NCI-H526 (cell line): ENCODE data around the gene TDRD3.
"Not testable (repeated sequence)": the region's sequence is repeated elsewhere in the genome, so short reads cannot be mapped to it uniquely, and the experiment has no call there.

Experiments
- DNase-seq, 2 experiments: peaks; one replicate each; lab custom pipeline; 2025; lab: John Stamatoyannopoulos, UW

Gene TDRD3

DNA sequence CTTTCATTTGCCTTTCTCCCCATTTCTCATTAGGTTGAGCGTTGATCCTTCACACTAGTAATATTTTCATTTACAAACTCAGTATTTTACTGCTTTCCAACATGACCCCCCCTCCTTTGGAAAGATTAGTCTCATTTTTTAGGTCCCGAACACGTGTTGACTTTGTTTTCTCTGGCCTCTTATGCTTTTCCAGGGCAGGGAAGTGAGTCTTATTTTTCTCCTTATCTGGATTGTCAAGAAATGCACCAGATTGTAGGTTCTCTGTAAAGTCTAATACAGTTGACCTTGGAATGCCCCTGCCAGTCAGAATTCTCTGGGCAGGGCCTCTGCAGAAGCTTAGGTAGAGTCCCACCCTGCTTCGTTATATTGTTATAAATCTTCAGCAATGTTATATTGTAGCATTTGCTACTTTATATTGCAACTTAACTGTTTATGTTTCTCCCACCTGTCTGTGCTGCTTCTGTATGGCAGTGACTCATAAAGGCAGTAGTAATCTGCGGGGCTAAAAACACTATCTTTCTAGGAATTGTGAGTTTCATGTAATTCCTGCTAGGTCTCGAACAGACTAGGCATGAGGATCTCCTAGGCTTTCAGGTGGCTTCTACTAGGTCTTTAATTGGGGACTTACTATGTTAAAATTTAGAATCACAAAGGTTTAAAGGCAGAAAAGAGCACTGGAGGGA is 2.0 kb downstream of the TDRD3 start:
- no peak for DNase-seq

DNA sequence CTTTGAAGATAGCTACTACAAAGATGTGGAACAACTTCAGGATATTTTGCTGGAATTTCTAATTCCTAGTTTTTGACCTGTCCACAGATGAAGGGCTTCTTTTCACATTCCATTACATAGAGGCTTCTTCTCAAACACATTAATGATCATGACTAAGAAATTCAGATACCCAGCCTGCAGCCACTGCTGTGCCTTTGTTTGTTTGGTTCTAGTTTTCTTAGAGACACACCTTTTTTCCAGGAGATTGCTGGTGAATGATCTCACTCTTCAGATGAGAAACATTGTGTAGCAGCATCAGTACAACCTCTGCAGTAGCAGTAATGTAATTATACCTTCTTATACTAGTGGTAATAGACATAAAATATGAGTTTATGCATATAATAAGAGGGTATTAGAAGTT is 5.0 kb downstream of the TDRD3 start:
- no peak for DNase-seq

DNA sequence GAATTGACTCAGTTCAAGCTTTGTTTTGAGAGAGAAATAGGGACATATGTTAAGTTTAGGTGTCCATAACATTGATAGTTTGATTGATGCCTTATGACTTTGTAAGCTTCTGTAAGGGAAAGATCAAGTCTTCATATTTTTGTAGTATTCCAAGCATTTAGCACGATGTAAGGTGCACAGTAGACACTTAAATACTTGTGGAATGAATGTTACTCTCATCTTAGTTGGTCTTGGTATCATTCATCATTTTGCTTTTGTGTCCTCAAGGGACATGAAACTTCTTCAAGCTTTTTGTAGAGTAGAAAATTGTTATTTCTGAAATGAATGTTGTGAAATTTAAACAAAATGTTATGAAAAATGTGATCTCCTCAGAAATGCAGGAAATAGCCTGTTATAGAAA is 10.1 kb downstream of the TDRD3 start:
- no peak for DNase-seq

GRCh38 chr13:60407852-60408251 is 10.8 kb downstream of the TDRD3 start:
- DNase-seq = not testable (repeated sequence)

GRCh38 chr13:60409574-60410292 is 12.7 kb downstream of the TDRD3 start:
- DNase-seq = not testable (repeated sequence)

DNA sequence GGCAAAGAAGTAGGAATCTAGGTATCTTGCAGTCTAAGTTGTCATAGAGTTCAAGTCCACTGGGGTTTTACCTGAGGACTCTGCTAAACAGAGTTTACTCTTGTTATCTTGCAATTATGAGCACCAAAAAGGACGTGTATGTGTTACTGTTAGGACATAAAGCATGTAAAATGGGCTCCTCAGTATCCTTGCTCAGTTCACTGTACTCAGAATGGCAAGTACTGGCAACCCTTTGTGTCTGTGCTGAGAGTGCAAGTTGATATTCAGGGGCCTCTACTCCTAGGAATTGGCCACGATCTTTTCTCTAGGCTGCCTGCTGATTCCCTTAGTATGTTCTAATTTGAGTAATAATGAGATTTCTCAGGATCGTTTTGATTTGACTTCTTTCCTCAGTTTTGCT is 13.3 kb downstream of the TDRD3 start:
- no peak for DNase-seq

DNA sequence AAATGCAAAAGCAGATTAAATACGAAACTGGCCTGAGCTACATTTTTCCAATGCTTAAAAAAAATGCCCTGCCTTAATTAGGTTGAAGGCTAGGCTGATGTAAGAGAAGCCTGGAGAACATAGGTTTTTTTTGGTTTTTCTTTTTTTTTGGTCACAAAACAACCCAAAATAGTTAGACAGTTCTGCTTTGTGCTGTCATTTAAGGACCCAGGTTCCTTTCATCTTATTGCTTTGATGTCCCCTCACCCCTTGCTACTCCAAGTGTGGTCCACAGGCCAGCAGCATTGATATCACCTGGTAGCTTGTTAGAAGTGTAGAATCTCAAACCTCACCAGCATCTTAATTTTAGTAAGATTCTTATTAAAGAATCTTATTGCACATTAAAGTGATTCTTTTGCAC is 14.4 kb downstream of the TDRD3 start:
- DNase-seq = no peak

GRCh38 chr13:60411983-60412382 is 15.0 kb downstream of the TDRD3 start:
- DNase-seq = no peak

GRCh38 chr13:60412909-60413616 is 16.0 kb downstream of the TDRD3 start:
- no peak for DNase-seq

GRCh38 chr13:60414177-60414576 is 17.2 kb downstream of the TDRD3 start:
- DNase-seq = no peak

DNA sequence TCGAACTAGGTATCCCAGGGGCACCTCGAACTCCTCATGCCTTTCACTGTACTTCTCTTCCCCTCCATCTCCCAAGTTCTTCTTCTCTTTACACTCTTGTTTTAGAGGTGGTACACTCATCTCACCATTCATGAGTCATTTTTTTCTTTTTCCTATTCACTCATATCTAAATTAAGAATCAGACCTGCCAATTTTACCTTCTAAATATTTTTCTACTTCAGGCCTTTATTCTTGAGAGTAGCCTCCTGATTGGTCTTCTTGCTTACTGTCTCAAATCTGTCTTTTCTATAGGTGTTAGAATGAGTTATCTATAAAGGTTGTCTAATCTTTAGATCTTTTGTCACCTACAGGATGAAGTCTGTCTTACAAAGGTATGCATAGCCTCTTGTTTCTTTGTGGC is 20.7 kb downstream of the TDRD3 start:
- DNase-seq = no peak

DNA sequence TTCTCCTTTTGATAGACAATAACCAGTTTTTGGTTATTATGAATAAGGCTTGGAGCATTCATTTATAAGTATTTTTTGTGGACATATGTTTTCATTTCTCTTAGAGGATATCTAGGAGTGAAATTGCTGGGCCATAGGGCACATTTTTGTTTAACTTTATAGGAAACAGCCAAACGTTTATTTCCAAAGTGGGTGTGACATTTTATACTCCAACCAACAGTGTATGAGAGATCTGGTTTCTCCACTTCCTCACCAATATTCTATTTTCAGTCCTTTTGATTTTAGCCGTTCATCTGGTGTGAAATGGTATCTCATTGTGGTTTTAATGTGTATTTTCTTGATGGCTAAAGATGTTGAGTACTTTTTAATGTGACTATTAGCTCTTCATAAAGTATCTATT is 21.9 kb downstream of the TDRD3 start:
- no peak for DNase-seq

DNA sequence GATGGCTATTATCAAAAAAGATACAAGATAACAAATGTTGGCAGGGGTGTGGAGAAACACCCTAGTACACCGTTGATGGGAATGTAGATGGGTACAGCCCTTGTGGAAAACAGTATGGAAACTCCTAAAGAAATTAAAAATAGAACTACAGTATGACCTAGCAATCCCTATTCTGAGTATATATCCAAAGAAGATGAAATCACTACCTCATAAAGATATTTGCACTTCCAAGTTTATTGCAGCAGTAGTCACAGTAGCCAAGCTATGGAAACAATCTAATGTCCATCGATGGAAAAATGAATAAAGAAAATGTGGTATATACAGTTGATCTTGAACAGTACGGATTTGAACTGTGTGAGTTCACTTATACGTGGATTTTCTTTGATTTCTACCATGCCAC is 28.3 kb downstream of the TDRD3 start:
- no peak for DNase-seq

- no peak for DNase-seq
These were observed 29.1 kb downstream of the TDRD3 start for GRCh38 chr13:60426075-60426474.

DNA sequence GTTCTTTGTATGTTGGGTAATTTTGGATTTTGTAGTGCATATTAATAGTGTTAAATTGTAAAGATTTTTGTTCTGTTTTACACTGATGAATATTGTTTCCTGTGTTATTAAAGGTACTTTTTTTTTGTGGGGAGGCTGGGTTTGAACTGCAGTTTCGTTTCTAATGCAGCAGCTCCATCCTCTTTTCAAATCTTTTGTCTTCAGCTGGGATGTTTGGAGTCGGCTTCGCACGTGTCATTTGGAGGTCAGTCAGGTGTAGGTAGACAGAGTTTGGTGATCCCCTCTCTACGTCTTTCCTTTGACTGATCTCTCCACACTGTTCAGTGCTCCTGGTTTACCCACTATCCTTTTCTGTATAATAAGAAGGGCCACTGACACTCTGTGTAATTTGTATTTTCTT is 30.3 kb downstream of the TDRD3 start:
- no peak for DNase-seq

GRCh38 chr13:60431108-60431700 is 34.2 kb downstream of the TDRD3 start:
- DNase-seq = peak; percentile 63 to 82

DNA sequence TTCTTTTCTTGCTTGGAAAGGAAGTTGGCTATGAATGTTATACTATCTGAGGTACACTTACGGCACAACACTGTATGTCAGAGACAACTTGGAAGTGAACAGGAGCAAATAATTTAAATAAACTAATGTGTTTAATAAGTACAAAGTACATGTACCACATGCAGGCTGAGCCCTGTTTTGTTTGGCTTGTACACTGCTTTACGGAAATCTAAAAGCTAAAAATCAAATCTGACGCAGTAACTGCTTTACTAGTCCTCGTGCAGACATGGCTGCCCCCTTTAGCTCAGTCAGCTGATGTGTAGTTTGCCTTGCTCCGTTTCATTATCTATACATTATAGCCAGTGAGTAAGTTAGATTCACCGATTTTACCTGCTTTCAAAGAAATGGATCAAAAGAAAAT is 36.5 kb downstream of the TDRD3 start:
- no peak for DNase-seq

- DNase-seq = no peak
These were observed 38.8 kb downstream of the TDRD3 start for GRCh38 chr13:60435762-60436374.

DNA sequence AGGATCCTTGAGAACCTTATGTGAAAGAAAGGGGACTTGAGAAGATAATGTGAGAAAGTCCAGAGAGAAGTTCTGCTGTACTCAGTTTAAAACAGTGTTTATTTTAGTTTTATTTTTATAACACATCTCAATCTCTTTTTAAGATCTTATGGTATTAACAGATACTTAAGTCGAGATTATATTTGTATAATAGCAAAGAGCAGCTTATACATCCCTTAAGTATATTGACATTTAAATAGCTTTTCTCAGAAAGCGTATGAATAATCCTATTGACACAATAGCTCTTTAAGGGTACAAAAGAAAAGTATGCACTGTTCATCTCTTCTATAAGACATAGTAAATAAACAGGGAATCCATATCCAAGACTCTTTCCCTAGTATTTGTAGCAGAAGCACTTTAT is 42.2 kb downstream of the TDRD3 start:
- DNase-seq = no peak

DNA sequence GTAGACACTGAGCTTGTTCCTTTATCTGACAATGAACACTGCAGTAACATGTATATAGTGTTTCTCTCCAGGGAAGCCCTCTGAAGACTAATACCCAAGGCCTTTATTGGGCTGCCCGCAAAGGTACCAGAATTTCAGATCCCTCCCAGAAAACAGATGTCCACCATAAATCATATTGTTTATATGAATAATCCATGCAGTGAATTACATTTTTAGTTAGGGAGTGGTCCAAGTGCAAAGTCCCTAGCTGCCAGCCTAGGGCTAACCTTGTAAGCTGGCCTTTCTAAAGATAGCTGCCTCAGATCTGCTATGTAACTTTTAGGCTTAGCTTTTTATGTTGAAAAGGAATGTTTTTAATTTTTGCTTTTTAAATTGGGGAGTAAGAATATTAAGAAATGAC is 44.7 kb downstream of the TDRD3 start:
- DNase-seq = no peak

DNA sequence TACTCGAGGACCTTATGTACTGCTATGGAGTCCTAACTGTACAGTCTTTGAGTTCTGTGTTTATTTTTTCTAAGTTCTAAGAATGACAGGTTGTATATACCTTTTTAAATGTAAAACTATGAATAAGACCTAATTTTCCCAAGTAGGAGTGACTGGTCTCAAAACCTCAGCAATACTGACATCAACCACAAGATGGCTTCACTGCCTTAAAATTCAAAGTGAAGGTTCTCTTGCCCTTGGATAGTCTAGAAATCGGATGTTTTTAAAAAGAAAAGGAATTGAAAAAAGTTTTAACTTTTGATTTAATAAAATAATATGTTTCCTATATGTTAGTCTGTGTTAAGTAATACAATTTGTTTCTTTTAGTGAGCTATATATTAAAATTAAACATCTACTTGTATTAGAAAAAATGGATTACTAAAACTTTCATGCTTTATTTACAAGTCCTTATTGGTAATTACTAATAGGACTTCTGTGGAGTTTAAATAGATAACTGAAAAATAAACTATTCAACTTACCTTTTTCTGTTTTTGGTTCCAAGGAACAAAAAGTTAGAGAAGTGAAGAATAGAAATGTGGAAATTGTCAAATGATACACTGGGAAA is 52.0 kb downstream of the TDRD3 start:
- peak in 1 of 2 experiments; percentile 53 for DNase-seq

GRCh38 chr13:60453490-60453889 is 56.5 kb downstream of the TDRD3 start:
- no peak for DNase-seq
